Measurements from ENCODE around the gene FBXL17.

FBXL17 gene

GRCh38 chr5:107980923-107981692 lies 400.8 kb downstream of the FBXL17 start:
- DNase-seq, result no peak

DNA sequence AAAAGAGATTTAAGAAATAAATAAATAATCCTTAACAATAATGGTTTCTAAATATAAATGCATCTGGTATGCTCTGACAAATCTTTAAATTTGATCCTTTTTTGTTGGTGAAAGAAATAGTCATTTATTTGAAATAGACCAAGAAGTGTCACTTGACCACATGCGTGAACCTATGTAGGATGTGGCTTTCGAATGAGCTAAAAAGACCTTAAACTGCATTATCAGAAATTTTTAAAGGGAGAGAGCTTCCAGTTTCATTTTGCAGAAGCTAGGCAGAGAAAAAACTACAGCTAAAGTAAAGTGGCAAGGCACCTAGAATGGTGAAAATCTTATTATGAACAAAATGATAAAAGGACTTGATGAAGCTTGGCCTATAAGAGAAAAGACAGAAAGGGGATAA lies 402.0 kb downstream of the FBXL17 start:
- no peak for DNase-seq

- DNase-seq, result no peak
Measured at GRCh38 chr5:107979291-107979690, 402.6 kb downstream of the FBXL17 start.

- DNase-seq, result no peak
Measured at GRCh38 chr5:107977550-107978071, 404.3 kb downstream of the FBXL17 start.

GRCh38 chr5:107975568-107975967 lies 406.3 kb downstream of the FBXL17 start:
- no peak for DNase-seq

DNA sequence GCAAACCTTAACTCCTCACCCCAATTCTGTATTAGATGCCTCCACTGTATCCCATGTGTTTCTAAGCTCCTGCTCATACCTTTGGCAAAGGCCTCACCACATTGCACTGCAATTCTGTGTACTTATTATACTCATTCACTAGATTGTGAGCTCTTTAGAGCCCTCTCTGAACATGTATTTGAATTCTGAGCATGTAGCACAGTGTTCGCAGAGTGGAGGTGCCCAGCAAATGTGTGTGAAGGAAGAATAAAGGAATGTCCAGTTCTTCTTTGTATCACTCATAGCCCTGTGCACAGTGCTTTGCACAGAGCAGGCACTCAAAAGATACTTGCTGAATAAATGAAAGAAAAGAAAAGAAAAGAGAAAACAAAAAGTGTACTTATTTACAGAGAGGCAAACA lies 410.1 kb downstream of the FBXL17 start:
- no peak for DNase-seq

DNA sequence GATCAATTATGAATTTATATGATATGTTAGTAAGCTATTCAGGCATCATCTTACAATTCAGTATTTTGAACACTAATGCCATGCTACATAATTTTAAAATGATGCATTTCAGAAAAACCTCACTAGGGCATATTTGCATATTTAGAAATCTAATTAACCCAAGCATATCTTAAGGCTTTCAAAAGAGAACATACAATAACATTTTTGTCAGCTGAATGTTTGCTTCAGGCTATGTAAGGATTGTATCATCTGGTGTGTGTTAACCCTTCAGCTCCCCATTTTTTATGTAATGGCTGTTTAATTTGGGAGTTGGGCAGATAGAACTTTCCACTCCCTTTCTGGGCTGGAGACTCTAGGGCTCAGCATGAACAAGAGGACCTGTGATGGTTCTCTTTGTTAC lies 412.1 kb downstream of the FBXL17 start:
- DNase-seq, result no peak

GRCh38 chr5:107968998-107969397 lies 412.9 kb downstream of the FBXL17 start:
- DNase-seq, result no peak

GRCh38 chr5:107968406-107968843 lies 413.5 kb downstream of the FBXL17 start:
- no peak for DNase-seq

DNA sequence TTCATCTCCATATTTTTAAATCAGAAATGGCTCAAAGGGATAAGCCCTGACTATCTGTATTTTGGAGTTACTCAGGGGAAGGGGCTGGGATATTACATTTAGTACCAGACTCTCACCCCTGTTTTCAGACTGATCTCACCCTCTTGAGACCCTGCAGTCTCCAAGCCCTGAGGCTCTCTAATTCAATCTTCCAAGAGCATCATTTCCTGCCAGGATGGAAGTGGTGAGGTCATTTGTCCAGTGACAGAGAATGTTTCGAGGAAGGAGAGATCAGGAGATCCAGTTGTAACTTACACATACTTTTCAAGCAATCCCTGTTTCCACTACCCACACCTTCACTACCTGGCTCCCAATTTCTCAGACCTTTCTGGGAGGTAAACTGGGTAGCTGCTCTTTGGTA lies 415.7 kb downstream of the FBXL17 start:
- DNase-seq, result no peak

GRCh38 chr5:107964722-107965121 lies 417.2 kb downstream of the FBXL17 start:
- DNase-seq, result no peak

- no peak for DNase-seq
Measured at GRCh38 chr5:107959573-107960279, 422.2 kb downstream of the FBXL17 start.

GRCh38 chr5:107958861-107959260 lies 423.0 kb downstream of the FBXL17 start:
- no peak for DNase-seq

GRCh38 chr5:107958432-107958831 lies 423.5 kb downstream of the FBXL17 start:
- DNase-seq, result no peak

DNA sequence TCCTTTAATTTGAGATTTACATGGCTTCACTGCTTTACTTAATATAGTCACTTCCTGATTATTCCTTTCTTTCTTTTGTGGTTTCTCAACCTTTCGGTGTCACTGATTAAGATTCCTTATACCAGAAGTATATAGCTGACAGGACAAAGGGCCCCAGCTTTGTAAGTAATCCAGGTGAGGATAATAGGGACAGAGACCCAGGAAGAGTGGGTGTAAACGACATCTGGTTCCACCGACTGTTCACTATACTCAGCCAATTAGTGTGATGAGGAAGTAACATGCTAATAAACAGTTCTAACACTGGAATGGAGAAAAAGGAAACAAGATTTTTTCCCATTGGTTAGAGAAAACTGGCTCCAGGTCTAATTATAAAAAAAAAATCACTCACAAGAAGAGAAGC lies 424.8 kb downstream of the FBXL17 start:
- DNase-seq, result no peak

DNA sequence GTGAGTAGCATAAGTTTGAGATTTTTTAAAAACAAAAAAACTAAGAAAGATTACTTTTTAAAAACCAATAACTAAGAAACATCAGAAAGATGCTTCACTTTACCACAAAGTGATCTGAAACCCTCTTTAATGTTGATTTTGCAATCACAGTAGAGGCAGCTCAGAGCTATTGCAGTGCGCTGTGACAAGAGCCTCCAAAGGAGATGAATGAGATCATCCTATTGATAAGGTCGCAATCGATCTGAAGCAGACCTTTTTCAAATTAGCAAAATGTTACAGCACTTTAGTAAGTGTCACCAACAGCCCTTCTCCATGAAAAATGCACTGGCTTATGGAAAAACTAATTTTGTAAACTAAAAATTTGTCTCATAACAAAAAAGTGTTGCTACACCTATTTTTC lies 426.6 kb downstream of the FBXL17 start:
- no peak for DNase-seq

GRCh38 chr5:107954254-107954653 lies 427.6 kb downstream of the FBXL17 start:
- DNase-seq, result no peak

- no peak for DNase-seq
Measured at GRCh38 chr5:107952450-107952849, 429.4 kb downstream of the FBXL17 start.

DNA sequence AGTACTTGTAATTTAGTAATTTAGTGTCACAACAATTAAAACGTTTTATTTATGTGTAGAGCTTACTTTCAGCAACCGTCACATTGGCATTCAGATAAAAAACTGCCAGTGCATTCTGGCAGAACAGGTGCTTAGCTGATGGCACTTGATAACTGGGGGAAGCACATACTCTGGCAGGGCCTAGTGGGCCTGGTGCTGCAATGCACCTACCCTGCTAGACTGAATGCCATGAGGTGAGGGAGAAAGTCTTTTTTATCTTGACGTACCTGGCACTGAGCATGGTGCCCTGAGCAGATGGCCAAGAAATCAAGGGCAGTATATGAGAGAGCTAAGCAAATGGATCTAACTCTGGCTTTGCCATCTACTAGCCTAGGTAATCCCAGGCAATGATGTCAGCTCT lies 430.6 kb downstream of the FBXL17 start:
- no peak for DNase-seq

GRCh38 chr5:107950776-107951175 lies 431.1 kb downstream of the FBXL17 start:
- DNase-seq, result no peak

DNA sequence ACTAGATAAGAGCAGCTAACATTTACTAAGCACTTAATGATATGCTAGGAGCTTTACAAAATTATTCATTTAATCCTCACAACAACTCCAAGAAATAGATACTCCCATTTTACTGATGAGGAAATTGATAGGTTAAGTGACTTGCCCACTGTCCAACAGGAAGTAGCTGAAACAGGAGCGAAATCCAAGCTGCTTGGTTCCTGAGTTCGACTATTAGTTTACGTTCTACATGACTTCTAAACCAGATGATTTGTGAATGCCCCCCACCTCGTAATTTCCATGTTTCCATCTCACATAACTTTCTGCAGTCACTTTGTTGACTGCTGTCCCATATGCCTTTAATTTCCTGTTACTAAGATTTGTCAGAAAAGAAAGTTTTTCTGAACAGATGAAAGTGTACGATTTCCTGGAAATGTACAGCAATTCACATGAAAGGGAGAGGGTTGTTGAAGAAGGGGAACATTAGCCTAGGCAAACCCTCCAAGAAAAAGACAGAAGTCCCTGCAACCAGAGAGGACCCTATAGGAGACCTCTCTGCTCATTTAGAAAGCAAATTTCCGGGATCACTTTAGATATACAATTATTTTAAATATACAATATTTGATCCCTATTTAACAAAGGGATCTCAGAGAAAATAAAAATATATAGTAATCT lies 432.1 kb downstream of the FBXL17 start:
- no peak for DNase-seq

DNA sequence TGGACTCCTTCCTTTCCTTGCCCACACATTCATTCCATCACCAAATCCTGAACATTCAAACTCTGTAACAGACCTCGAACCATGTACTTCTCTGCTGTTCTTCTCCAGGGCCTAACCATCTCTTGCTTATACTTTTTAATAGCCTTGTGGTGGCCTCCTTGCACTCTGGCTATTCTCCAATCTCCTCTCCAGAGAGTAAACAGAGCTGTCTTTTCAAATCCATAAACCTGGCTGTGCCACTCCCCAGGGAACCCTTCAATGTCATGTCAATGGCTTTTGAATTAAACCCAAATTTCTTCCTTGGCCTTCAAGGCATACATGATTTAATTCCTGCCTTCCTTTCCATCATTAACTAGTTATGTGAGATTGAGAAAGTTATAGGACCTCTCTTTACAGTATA lies 433.5 kb downstream of the FBXL17 start:
- no peak for DNase-seq

- no peak for DNase-seq
Measured at GRCh38 chr5:107945061-107945460, 436.8 kb downstream of the FBXL17 start.

DNA sequence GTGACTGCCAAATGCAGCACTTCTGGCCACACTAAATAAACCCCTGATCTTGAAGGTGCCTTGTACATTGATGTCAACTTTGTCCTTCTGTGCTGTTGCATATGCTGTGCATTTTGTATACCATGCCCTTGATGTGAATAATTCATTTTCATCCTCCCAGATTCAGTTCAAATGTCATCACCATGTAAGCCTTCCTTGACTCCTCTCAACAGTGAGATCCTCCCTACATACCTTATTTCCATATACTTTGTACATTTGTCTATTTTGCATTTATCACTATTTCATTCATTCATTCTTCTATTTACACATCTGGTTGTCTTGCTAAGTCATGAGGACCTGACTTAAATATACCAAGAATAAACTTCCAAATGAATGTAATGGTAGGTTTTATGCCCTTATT lies 438.0 kb downstream of the FBXL17 start:
- no peak for DNase-seq

Data from effector CD4-positive, alpha-beta T cell (primary cell).